Cardiac fibroblast (primary cell): ENCODE data around the gene HSPBP1.

Source experiments
- DNase-seq, 2 donors: peaks; one replicate each; pipeline versions ENCODE4 v3.0.0 to v3.0.0-alpha.2; 2010; ENCODE audit warnings: low read depth in 2 of 2
- H3K4me3 ChIP-seq, 2 donors: replicated peaks in 1 of 2; 1 replicate in 1 of 2; 2 replicates in 1 of 2; pipeline ENCODE4 v1.5.1; 2011; ENCODE audit warnings: low read depth in 2 of 2, low read length in 2 of 2, mild to moderate bottlenecking in 2 of 2, moderate library complexity in 1 of 2
- CTCF ChIP-seq: IDR thresholded peaks from one replicate; pipeline ENCODE4 v1.5.1; 2011; ENCODE audit warnings: low read depth, mild to moderate bottlenecking, low read length, inconsistent platforms

Gene HSPBP1

GRCh38 chr19:55259540-55260210 lies 20.2 kb downstream of the HSPBP1 start:
- H3K4me3 ChIP-seq = peak overlapping the region; percentile 19 to 46
- no peak for DNase-seq
- no peak for TF ChIP-seq CTCF

- H3K4me3 ChIP-seq = peak within 1 kb of the TSS; percentile 81 to 91
- peak; percentile 100 for DNase-seq
- no peak for TF ChIP-seq CTCF
Observed at GRCh38 chr19:55258828-55259539, 20.9 kb downstream of the HSPBP1 start, which contains the start of gene PPP6R1. PPP6R1 (minus strand) TSS chr19:55259017; CDS start chr19:55247103, 11,914 bp downstream.

- peak overlapping the region; percentile 81 to 91 for H3K4me3 ChIP-seq
- DNase-seq = no peak
- TF ChIP-seq CTCF = no peak
Observed at GRCh38 chr19:55258476-55258827, 21.5 kb downstream of the HSPBP1 start.

- peak in 1 of 2 donors; percentile 21 for DNase-seq
- H3K4me3 ChIP-seq = peak overlapping the region; percentile 81 to 91
- no peak for TF ChIP-seq CTCF
Observed at GRCh38 chr19:55257461-55258420, 22.2 kb downstream of the HSPBP1 start.

GRCh38 chr19:55256562-55257460 lies 23.1 kb downstream of the HSPBP1 start:
- H3K4me3 ChIP-seq = peak overlapping the region; percentile 81 to 91
- no peak for TF ChIP-seq CTCF
- DNase-seq = no peak
